ENCODE results near the gene ZBTB2. TPM values are rescaled to one million over a fixed set of nuclear protein-coding genes. Genes with fewer than 3 reads are reported as not detected.

The ZBTB2 gene
- polyA plus RNA-seq, 1 experiment: 14.7 TPM

- peaks cover 4% of the 10 kb centered on the region for H3K36me3 ChIP-seq (ENCODE audit: control insufficient read depth, insufficient read depth, low read length)
- DNase-seq (ENCODE audit: low read depth): no peak
- POLR2A ChIA-PET: no interaction called here
- H3K4me3 ChIP-seq (ENCODE audit: low read depth, low read length): no peak overlapping the region
- H3K27me3 ChIP-seq (ENCODE audit: control insufficient read depth, insufficient read depth, low read length): no peaks in the 10 kb centered on the region
- CTCF ChIA-PET: interaction anchor here (1.7 to 9.6 kb wide), 2 partner anchors 14 to 446 kb away, joined by 8 to 107 read pairs; no protein-coding TSS in a partner anchor
- no peak for TF ChIP-seq CTCF (IDR thresholded peaks at IDR 0.05; ENCODE audit: insufficient read depth, low read depth, low read length)
Observed at GRCh38 chr6:151338651-151339200, 52.6 kb downstream of the ZBTB2 start.

DNA sequence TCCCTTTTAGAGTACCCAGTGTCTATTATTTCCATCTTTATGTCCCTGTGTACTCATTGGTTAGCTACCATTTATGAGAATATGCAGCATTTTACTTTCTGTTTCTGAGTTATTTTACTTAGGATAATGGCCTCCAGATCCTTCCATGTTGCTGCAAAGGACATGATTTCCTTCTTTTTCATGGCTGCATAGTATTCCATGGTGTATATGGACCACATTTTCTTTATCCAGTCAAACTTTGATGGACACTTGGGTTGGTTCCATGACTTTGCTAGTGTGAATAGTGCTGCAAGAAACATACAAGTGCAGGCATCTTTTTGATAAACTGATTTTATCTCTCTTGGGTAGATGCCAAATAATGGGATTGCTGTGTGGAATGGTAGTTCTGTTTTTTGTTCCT, 55.4 kb downstream of the ZBTB2 start:
- no peak for TF ChIP-seq CTCF (IDR thresholded peaks at IDR 0.05; ENCODE audit: insufficient read depth, low read depth, low read length)
- CTCF ChIA-PET: interaction anchor here (1.0 to 9.6 kb wide), 9 partner anchors 11 to 519 kb away, joined by 3 to 107 read pairs (median 3); no protein-coding TSS in a partner anchor
- DNase-seq (ENCODE audit: low read depth): no peak
- Histone ChIP-seq H3K27me3 (ENCODE audit: control insufficient read depth, insufficient read depth, low read length) (no peaks in the 10 kb centered on the region), H3K4me3 (ENCODE audit: low read depth, low read length) (no peak overlapping the region), H3K36me3 (ENCODE audit: control insufficient read depth, insufficient read depth, low read length) (no peaks in the 10 kb centered on the region)
- POLR2A ChIA-PET: no interaction called here

DNA sequence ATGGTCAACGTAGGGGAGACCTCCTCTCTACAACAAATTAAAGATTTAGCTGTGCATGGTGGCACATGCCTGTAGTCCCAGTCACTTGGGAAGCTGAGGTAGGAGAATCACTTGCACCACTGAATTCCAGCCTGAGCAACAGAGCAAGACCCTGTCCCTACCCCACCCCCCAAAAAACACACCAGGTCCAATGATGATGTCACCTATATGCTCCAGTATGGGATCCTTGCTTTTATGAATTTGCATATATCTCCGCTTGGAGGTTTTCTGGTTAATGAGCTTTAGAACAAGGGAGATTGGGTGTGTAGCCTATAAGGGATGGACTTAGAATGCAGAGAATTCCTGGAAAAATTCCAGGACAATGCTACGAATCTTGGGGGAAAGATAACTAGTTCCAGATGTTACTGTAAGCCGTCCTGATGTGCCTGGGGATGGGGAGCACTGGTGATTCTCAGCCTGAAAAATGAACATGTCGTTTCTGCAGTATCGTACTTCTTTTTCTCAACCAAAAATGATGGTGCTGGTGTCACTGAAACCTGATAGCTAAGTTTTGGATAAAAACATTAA, 61.1 kb downstream of the ZBTB2 start:
- CTCF ChIA-PET: interaction anchor here (1.3 to 9.6 kb wide), 3 partner anchors 316 to 438 kb away, joined by 4 to 166 read pairs (median 107); no protein-coding TSS in a partner anchor
- no peak overlapping the region for H3K4me3 ChIP-seq (ENCODE audit: low read depth, low read length)
- peak; percentile 51 for DNase-seq (ENCODE audit: low read depth)
- H3K27me3 ChIP-seq (ENCODE audit: control insufficient read depth, insufficient read depth, low read length): no peaks in the 10 kb centered on the region
- no peak for TF ChIP-seq CTCF (IDR thresholded peaks at IDR 0.05; ENCODE audit: insufficient read depth, low read depth, low read length)
- no peaks in the 10 kb centered on the region for H3K36me3 ChIP-seq (ENCODE audit: control insufficient read depth, insufficient read depth, low read length)
- POLR2A ChIA-PET: interaction anchor here (0.6 kb wide), 2 partner anchors 89 to 291 kb away, joined by 3 read pairs; no protein-coding TSS in a partner anchor

DNA sequence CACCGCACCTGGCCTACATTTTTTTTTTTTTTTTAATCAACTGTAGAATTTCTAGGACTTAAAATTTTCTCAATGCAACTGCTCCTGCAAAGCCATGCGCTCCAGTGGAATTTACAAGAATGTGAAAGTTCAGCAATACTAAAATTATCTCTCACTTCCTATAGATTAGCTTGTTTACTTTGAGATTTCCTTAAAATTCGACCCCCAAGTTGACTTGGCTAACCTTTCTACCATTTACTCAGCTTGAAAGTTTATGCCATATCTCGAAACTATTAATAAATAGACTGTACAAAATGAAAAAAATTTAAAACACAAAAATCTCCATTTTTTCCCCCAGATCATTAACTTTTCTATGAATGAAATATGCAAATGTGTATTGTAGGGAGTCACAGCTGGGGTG, 64.3 kb downstream of the ZBTB2 start:
- no peak overlapping the region for H3K4me3 ChIP-seq (ENCODE audit: low read depth, low read length)
- DNase-seq (ENCODE audit: low read depth): no peak
- ChIA-PET CTCF (interaction anchor here (3.3 to 9.6 kb wide), 3 partner anchors 8 to 436 kb away, joined by 20 to 166 read pairs (median 83); no protein-coding TSS in a partner anchor), POLR2A (interaction anchor here (0.6 kb wide), 1 partner anchor 350 kb away, joined by 4 read pairs; no protein-coding TSS in a partner anchor)
- no peak for TF ChIP-seq CTCF (IDR thresholded peaks at IDR 0.05; ENCODE audit: insufficient read depth, low read depth, low read length)
- no peaks in the 10 kb centered on the region for H3K27me3 ChIP-seq (ENCODE audit: control insufficient read depth, insufficient read depth, low read length)
- H3K36me3 ChIP-seq (ENCODE audit: control insufficient read depth, insufficient read depth, low read length): no peaks in the 10 kb centered on the region

- H3K27me3 ChIP-seq (ENCODE audit: control insufficient read depth, insufficient read depth, low read length): no peaks in the 10 kb centered on the region
- peak overlapping the region; percentile 58 for H3K4me3 ChIP-seq (ENCODE audit: low read depth, low read length)
- CTCF ChIA-PET: interaction anchor here (1.0 to 9.6 kb wide), 8 partner anchors 9 to 435 kb away, joined by 3 to 166 read pairs (median 10); no protein-coding TSS in a partner anchor
- no peak for TF ChIP-seq CTCF (IDR thresholded peaks at IDR 0.05; ENCODE audit: insufficient read depth, low read depth, low read length)
- POLR2A ChIA-PET: interaction anchor here (0.6 to 0.7 kb wide), 4 partner anchors 9 to 362 kb away, joined by 3 to 6 read pairs (median 4); no protein-coding TSS in a partner anchor
- DNase-seq (ENCODE audit: low read depth): no peak
- no peaks in the 10 kb centered on the region for H3K36me3 ChIP-seq (ENCODE audit: control insufficient read depth, insufficient read depth, low read length)
Observed at GRCh38 chr6:151326116-151326825, 65.1 kb downstream of the ZBTB2 start.

All from BJ (cell line).